ENCODE measurements around the gene MAS1L.

The MAS1L gene

GRCh38 chr6:29509239-29509638, 21.5 kb upstream of the MAS1L start:
- Histone ChIP-seq H3K9me3 (ENCODE audit: control insufficient read depth, low read length) (no peaks in the 10 kb centered on the region), H3K4me3 (ENCODE audit: low read length) (no peak overlapping the region), H3K9ac (ENCODE audit: low read length) (no peak overlapping the region), H3K27me3 (replicated peaks; ENCODE audit: control insufficient read depth, insufficient read depth, low read length) (peaks cover 24% of the 10 kb centered on the region), H3K4me1 (ENCODE audit: control insufficient read depth, insufficient read depth, low read length) (no peaks in the 10 kb centered on the region), H3K36me3 (ENCODE audit: control insufficient read depth, insufficient read depth, low read length, severe bottlenecking) (no peaks in the 10 kb centered on the region)
- no peak for DNase-seq (ENCODE audit: low read depth)

DNA sequence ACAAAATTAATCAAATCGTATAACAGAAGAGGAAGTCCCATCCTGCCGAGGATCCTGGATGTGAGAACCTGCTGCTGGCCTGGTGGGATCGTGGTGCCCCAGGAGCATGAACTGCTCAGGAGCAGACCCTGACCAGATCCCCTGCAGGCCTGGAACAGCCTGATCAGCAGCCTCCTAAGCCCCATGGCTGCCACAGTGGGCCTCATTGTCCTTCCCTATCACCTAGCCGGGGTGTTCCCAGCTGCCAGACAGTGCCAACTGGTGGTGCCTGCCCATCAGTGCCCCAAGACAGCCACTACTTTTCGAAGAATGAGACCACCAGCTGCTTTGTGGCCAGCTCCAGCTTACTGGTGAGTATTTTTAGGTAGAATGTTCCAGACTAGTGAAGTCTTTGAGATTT, 19.6 kb upstream of the MAS1L start:
- no peak overlapping the region for H3K4me3 ChIP-seq (ENCODE audit: low read length)
- H3K4me1 ChIP-seq (ENCODE audit: control insufficient read depth, insufficient read depth, low read length): no peaks in the 10 kb centered on the region
- DNase-seq (ENCODE audit: low read depth): no peak
- H3K36me3 ChIP-seq (ENCODE audit: control insufficient read depth, insufficient read depth, low read length, severe bottlenecking): no peaks in the 10 kb centered on the region
- H3K9me3 ChIP-seq (ENCODE audit: control insufficient read depth, low read length): no peaks in the 10 kb centered on the region
- H3K27me3 ChIP-seq (replicated peaks; ENCODE audit: control insufficient read depth, insufficient read depth, low read length): peaks cover 20% of the 10 kb centered on the region
- H3K9ac ChIP-seq (ENCODE audit: low read length): no peak overlapping the region

DNA sequence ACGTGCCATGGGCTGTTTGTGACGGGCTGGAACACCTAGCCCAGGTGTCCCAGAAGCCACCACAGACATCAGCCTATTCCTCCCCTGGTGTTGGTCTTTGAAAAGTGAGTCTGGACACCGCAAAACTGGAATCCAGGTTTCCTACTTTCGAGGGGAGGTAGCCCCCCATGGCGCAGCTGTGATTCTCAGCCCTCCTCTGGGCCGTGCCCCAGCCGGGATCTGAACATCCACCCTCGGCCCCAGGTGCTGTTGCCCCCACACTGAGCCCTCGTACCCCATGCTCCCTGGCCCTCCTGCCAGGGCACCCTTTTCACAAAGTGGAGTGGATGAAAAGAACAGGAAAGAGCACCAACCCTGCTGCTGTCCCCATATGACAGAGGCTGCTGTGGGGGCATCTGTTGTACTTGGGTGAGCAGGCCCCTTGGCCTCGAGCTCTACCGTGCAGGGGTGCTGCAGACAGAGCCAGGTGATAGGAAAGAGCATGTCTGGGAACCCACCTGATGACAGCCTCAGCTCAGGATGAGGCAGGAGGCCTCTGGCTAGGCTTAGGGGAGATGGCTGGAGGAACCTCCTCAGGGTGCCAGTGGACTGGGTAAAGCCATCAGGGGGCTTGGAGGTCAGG, 18.8 kb upstream of the MAS1L start:
- H3K36me3 ChIP-seq (ENCODE audit: control insufficient read depth, insufficient read depth, low read length, severe bottlenecking): no peaks in the 10 kb centered on the region
- no peak overlapping the region for H3K4me3 ChIP-seq (ENCODE audit: low read length)
- H3K9me3 ChIP-seq (ENCODE audit: control insufficient read depth, low read length): no peaks in the 10 kb centered on the region
- H3K27me3 ChIP-seq (replicated peaks; ENCODE audit: control insufficient read depth, insufficient read depth, low read length): peaks cover 20% of the 10 kb centered on the region
- H3K9ac ChIP-seq (ENCODE audit: low read length): no peak overlapping the region
- H3K4me1 ChIP-seq (ENCODE audit: control insufficient read depth, insufficient read depth, low read length): no peaks in the 10 kb centered on the region
- DNase-seq (ENCODE audit: low read depth): no peak

GRCh38 chr6:29505808-29506207, 18.1 kb upstream of the MAS1L start:
- Histone ChIP-seq H3K27me3 (replicated peaks; ENCODE audit: control insufficient read depth, insufficient read depth, low read length) (peaks cover 23% of the 10 kb centered on the region), H3K4me1 (ENCODE audit: control insufficient read depth, insufficient read depth, low read length) (no peaks in the 10 kb centered on the region), H3K36me3 (ENCODE audit: control insufficient read depth, insufficient read depth, low read length, severe bottlenecking) (no peaks in the 10 kb centered on the region), H3K9ac (ENCODE audit: low read length) (no peak overlapping the region), H3K4me3 (ENCODE audit: low read length) (no peak overlapping the region), H3K9me3 (ENCODE audit: control insufficient read depth, low read length) (no peaks in the 10 kb centered on the region)
- no peak for DNase-seq (ENCODE audit: low read depth)

DNA sequence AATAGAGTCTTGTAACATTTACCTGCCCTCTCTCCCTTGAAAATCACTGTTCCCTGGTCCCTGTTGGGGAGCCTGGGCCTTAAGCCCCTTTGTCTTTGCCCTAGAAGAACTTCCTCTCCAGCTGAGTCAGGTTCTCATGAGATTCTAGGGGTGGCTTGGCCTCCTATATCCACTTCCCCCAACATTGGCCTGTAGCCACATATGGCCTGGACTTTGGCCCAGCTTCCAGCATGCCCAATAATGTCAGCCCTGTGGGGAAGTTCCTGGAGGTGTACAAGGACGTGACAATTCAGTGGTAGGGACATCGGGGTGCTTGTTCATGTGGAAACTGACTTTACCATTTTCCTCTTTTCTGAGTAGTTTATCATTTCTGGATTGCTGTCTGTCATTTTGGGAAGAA, 17.2 kb upstream of the MAS1L start:
- H3K9me3 ChIP-seq (ENCODE audit: control insufficient read depth, low read length): no peaks in the 10 kb centered on the region
- H3K4me3 ChIP-seq (ENCODE audit: low read length): no peak overlapping the region
- no peak overlapping the region for H3K9ac ChIP-seq (ENCODE audit: low read length)
- no peaks in the 10 kb centered on the region for H3K36me3 ChIP-seq (ENCODE audit: control insufficient read depth, insufficient read depth, low read length, severe bottlenecking)
- DNase-seq (ENCODE audit: low read depth): no peak
- H3K27me3 ChIP-seq (replicated peaks; ENCODE audit: control insufficient read depth, insufficient read depth, low read length): peaks cover 20% of the 10 kb centered on the region
- H3K4me1 ChIP-seq (ENCODE audit: control insufficient read depth, insufficient read depth, low read length): no peaks in the 10 kb centered on the region

- Histone ChIP-seq H3K9me3 (ENCODE audit: control insufficient read depth, low read length) (no peaks in the 10 kb centered on the region), H3K36me3 (ENCODE audit: control insufficient read depth, insufficient read depth, low read length, severe bottlenecking) (no peaks in the 10 kb centered on the region), H3K27me3 (replicated peaks; ENCODE audit: control insufficient read depth, insufficient read depth, low read length) (peaks cover 6% of the 10 kb centered on the region), H3K4me3 (ENCODE audit: low read length) (no peak overlapping the region), H3K4me1 (ENCODE audit: control insufficient read depth, insufficient read depth, low read length) (no peaks in the 10 kb centered on the region), H3K9ac (ENCODE audit: low read length) (no peak overlapping the region)
- peak; percentile 64 for DNase-seq (ENCODE audit: low read depth)
These were observed 14.8 kb upstream of the MAS1L start for GRCh38 chr6:29502597-29502996.

DNA sequence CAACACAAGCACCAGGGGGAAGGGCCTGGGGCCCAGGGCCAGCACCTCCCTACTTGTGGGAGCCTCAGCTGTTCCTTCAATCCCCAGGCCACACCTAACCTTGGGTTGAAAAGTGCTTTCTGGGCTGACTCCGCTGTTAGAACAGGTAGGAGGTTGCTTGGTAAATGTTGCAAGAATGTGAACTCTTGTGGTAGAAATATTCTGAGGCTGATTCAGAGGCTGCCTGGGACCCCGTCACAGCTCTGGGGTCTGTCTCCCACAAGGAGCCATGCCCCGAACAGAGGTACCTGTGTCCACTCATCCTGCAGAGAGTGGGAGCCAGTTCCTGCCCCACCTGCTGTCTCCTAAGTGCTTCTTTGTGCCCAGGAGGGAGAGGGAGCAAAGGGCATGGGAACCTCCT, 14.4 kb upstream of the MAS1L start:
- DNase-seq (ENCODE audit: low read depth): no peak
- Histone ChIP-seq H3K36me3 (ENCODE audit: control insufficient read depth, insufficient read depth, low read length, severe bottlenecking) (no peaks in the 10 kb centered on the region), H3K4me3 (ENCODE audit: low read length) (no peak overlapping the region), H3K27me3 (replicated peaks; ENCODE audit: control insufficient read depth, insufficient read depth, low read length) (peaks cover 5% of the 10 kb centered on the region), H3K9me3 (ENCODE audit: control insufficient read depth, low read length) (no peaks in the 10 kb centered on the region), H3K4me1 (ENCODE audit: control insufficient read depth, insufficient read depth, low read length) (no peaks in the 10 kb centered on the region), H3K9ac (ENCODE audit: low read length) (no peak overlapping the region)

GRCh38 chr6:29501106-29501505, 13.3 kb upstream of the MAS1L start:
- Histone ChIP-seq H3K9ac (ENCODE audit: low read length) (no peak overlapping the region), H3K9me3 (ENCODE audit: control insufficient read depth, low read length) (no peaks in the 10 kb centered on the region), H3K36me3 (ENCODE audit: control insufficient read depth, insufficient read depth, low read length, severe bottlenecking) (no peaks in the 10 kb centered on the region), H3K27me3 (replicated peaks; ENCODE audit: control insufficient read depth, insufficient read depth, low read length) (peaks cover 5% of the 10 kb centered on the region), H3K4me3 (ENCODE audit: low read length) (no peak overlapping the region), H3K4me1 (ENCODE audit: control insufficient read depth, insufficient read depth, low read length) (no peaks in the 10 kb centered on the region)
- DNase-seq (ENCODE audit: low read depth): no peak

- H3K4me3 ChIP-seq (ENCODE audit: low read length): no peak overlapping the region
- no peaks in the 10 kb centered on the region for H3K9me3 ChIP-seq (ENCODE audit: control insufficient read depth, low read length)
- H3K9ac ChIP-seq (ENCODE audit: low read length): no peak overlapping the region
- H3K4me1 ChIP-seq (ENCODE audit: control insufficient read depth, insufficient read depth, low read length): no peaks in the 10 kb centered on the region
- peaks cover 5% of the 10 kb centered on the region for H3K27me3 ChIP-seq (replicated peaks; ENCODE audit: control insufficient read depth, insufficient read depth, low read length)
- no peak for DNase-seq (ENCODE audit: low read depth)
- H3K36me3 ChIP-seq (ENCODE audit: control insufficient read depth, insufficient read depth, low read length, severe bottlenecking): no peaks in the 10 kb centered on the region
These were observed 12.8 kb upstream of the MAS1L start for GRCh38 chr6:29500594-29500993.

- Histone ChIP-seq H3K4me1 (ENCODE audit: control insufficient read depth, insufficient read depth, low read length) (no peaks in the 10 kb centered on the region), H3K9ac (ENCODE audit: low read length) (no peak overlapping the region), H3K27me3 (replicated peaks; ENCODE audit: control insufficient read depth, insufficient read depth, low read length) (peaks cover 6% of the 10 kb centered on the region), H3K4me3 (ENCODE audit: low read length) (no peak overlapping the region), H3K36me3 (ENCODE audit: control insufficient read depth, insufficient read depth, low read length, severe bottlenecking) (no peaks in the 10 kb centered on the region), H3K9me3 (ENCODE audit: control insufficient read depth, low read length) (no peaks in the 10 kb centered on the region)
- no peak for DNase-seq (ENCODE audit: low read depth)
These were observed 11.9 kb upstream of the MAS1L start for GRCh38 chr6:29499704-29500103.

GRCh38 chr6:29496961-29497360, 9.2 kb upstream of the MAS1L start:
- H3K4me1 ChIP-seq (ENCODE audit: control insufficient read depth, insufficient read depth, low read length): no peaks in the 10 kb centered on the region
- no peak overlapping the region for H3K9ac ChIP-seq (ENCODE audit: low read length)
- H3K36me3 ChIP-seq (ENCODE audit: control insufficient read depth, insufficient read depth, low read length, severe bottlenecking): no peaks in the 10 kb centered on the region
- no peak overlapping the region for H3K4me3 ChIP-seq (ENCODE audit: low read length)
- H3K27me3 ChIP-seq (replicated peaks; ENCODE audit: control insufficient read depth, insufficient read depth, low read length): peaks cover 13% of the 10 kb centered on the region
- no peaks in the 10 kb centered on the region for H3K9me3 ChIP-seq (ENCODE audit: control insufficient read depth, low read length)
- DNase-seq (ENCODE audit: low read depth): no peak

- Histone ChIP-seq H3K36me3 (ENCODE audit: control insufficient read depth, insufficient read depth, low read length, severe bottlenecking) (no peaks in the 10 kb centered on the region), H3K4me1 (ENCODE audit: control insufficient read depth, insufficient read depth, low read length) (no peaks in the 10 kb centered on the region), H3K9me3 (ENCODE audit: control insufficient read depth, low read length) (no peaks in the 10 kb centered on the region), H3K4me3 (ENCODE audit: low read length) (no peak overlapping the region), H3K9ac (ENCODE audit: low read length) (no peak overlapping the region), H3K27me3 (replicated peaks; ENCODE audit: control insufficient read depth, insufficient read depth, low read length) (peaks cover 8% of the 10 kb centered on the region)
- no peak for DNase-seq (ENCODE audit: low read depth)
These were observed 7.8 kb upstream of the MAS1L start for GRCh38 chr6:29495571-29495970.

Measured in adipocyte (in vitro differentiated cells).